Fibroblast of skin of right quadriceps (primary cell): ENCODE measurements around the gene ACADS.
A peak's percentile ranks its signal among the peaks of the same experiment; 100 is the strongest.

Experiments used
- DNase-seq: peaks from one replicate; pipeline ENCODE4 v3.0.0-alpha.2; 2013

Gene ACADS

GRCh38 chr12:120725659-120726509 is at the start of gene ACADS:
Gene ACADS (plus strand): TSS chr12:120725826. CDS start chr12:120725886, 60 bp downstream.
- peak; percentile 78 for DNase-seq

DNA sequence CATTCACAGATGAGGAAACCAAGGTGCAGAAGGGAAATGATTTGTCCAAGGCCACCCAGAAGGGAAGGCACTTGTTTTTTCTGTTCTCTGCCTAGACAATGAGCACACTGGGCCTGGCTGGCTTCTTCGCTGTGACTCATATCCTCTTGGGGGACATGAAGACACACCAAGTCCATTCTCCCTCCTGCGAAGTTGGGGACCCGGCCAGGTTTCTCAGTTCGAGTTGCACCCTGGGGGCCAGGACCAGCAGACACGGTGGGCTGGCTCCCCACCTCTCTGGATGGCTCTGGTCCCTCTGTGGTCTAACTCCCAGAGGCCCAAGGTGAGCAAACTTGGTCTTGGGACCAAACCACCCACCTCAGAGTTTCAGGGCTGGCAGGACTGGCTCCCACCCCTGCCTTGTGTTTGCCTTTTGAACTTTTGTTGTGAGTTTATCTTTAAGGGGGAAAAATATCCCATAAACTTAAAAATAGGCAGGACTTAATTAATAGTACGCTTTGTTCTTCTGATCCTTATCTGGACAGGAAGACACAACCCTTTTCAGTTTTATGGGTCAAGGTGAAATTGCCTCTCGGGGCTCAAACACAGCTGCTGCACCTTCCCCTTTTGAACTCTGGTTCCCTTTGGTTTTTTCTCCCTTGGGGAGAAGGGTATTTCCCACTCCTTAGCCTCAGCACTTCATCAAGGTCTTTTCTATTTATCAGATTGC is 47.7 kb upstream of the ACADS start:
- DNase-seq, result peak; percentile 32

DNA sequence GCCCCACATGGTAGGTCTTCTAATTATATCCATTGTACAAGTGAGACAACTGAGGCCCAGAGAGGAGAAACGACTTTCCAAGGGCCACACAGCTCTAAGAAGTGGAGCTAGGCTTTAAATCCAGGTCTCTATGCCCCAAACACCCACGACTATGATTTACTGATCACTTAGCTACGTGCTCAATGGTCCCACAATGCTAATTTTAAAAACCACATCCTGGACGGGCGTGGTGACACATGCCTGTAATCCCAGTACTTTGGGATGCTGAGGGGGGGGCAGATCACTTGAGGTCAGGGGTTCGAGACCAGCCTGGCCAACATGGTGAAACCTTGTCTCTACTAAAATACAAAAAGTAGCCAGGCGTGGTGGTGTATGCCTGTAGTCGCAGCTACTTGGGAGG is 47.1 kb upstream of the ACADS start:
- DNase-seq, result peak; percentile 10

DNA sequence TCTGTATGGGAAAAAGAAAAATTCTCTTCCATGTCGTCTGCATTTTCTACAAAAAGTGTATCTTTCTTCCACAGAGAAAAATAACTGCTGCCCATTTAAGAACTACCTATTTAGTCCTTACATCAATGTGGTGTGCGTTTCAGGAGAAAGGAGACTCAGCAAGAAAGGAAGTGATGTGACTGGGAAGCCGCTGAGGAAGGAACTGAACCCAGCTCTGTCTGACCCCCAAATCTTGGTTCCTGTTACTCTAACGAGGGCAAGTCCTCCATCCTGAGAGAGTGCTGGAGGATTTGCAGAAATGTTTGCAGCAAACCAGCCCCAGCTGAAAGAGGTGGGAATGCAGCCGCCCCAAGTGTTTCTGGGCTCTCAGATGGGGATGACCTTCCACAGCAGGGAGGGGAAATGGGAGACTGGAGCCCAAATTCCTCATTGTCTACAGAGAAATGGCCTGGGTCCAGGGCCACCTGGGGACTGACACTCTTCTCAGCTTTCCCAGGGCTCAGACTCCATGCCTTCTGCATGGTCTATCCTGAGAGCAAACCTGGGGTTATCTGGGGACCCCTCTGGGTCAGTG is 45.4 kb upstream of the ACADS start:
- no peak for DNase-seq

GRCh38 chr12:120684523-120684932 is 41.1 kb upstream of the ACADS start:
- peak; percentile 19 for DNase-seq

GRCh38 chr12:120685522-120685921 is 40.1 kb upstream of the ACADS start:
- no peak for DNase-seq

DNA sequence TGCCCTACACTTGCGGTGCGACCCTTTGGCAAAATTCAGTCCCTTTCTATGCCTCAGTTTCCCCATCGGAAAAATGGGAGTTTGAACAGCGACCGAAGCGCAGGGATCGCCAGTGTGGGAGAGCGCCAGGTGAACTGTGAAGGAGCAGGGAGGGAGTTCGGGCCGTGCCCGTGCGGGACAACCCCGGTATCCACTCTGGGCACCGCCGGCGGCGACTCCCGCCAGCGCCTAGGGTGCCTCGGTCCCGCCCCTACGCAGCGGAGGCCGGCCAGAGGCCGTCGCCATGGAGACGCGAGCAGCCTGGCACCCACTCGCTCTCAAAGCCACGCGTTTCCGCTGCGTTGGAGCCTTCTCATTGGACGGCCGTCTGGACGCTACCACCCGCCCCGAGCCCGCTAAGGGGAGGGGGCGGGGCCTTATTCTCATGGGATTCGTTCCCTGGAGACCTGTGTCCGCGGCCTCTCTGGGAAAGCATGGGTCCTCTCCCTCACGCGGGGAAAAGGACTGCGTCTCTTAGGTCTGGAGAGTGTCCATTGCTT is 39.4 kb upstream of the ACADS start:
- peak; percentile 97 for DNase-seq

DNA sequence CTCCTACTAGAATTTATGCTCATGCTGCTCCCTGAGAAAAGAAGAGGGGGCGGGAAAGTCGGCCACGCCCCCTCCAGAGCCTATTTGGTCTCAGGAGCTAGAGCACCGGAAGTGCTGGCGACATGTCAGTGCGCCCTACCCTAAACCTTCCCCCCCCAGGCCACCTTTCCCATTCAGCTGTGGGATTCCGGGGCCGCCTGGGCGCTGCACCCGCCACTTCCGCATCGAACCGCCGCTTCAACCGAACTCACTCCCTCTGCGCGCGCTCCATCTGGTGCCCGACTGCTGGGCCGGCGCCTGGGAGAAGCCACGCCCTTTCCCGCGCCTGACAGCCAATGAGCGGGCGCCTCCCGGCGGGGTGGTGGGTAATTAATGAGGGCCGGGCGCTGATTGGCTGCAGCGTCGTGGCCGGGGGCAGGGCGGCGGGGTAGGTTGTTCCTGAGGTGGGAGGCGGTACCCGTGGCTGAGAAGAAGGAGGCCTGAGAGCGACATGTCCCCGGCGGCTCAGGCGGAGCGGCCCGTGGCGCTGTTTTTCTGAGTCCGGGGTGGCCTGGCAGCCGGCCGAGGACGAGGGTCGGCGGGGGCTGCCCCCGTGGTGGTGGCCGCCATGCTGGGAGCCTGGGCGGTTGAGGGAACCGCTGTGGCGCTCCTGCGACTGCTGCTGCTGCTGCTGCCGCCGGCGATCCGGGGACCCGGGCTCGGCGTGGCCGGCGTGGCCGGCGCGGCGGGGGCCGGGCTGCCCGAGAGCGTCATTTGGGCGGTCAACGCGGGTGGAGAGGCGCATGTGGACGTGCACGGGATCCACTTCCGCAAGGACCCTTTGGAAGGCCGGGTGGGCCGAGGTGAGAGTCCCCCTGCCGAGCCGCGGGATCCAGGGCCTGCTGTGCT is 38.7 kb upstream of the ACADS start, which contains the start of gene MLEC:
MLEC (plus strand) TSS at position 460 of the 888 bp plus-strand sequence; CDS start at position 608, 148 bp downstream.
- peak; percentile 99 for DNase-seq

DNA sequence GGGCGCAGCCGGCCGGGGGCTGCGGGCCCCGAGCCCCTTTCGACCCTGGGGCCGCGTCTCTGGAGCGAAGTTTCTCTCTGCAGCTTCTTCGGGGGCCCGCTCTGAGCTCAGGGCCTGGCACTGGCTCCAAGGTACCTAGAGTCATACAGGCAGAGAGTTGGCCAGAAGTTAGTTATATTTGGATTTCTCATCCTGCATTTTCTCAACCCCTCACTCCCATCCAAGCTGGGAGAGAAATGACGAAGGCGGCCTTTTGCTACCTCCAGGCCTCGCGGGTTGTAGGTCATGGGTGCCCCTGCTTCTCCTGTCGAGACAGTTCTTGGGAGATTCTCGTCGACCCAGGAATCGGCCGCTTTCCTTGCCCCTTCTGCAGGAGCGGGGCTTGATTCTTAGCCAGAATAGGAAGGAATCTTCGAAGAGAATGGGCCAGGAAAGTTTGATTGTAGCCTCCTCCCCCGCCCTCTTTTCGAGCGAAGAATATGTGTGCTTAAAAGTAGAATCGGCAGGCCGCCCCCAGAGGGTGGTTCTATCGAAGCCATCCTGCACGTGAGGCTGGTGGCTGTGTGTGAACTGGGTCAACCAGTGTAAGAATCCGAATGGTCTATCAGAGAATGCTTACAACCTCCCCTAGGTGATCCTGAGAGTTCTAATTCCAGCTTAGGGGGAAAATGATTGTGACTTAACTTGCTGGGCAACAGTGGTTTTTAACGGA is 37.9 kb upstream of the ACADS start:
- peak; percentile 11 for DNase-seq

DNA sequence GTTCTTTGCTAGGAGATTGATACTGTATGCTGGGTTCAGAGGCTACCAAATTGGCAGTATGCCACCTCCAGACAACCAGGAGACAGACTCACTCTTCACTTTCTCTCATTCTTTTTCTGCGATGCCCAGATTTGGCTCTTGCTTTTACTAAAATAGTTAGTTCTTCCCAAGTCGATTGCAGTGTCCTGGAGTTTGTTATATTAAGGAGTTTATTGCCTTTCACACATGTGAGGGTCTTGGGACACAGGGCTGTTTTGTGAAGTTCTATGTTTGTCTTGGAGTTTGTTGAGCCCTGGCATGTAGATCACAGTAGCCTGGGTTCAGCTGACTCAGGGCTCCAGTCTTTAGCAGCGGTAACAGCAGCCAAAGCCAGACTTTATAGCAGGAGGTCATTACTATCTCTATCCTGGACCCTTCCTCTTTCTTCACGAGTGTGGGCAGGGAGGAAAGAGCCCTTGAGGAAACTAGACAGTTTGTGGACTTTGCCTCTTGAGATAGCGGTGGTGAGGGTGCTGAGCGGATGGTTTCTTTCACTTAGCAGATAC is 37.0 kb upstream of the ACADS start:
- peak; percentile 17 for DNase-seq

GRCh38 chr12:120689397-120690082 is 36.1 kb upstream of the ACADS start:
- DNase-seq, result no peak

DNA sequence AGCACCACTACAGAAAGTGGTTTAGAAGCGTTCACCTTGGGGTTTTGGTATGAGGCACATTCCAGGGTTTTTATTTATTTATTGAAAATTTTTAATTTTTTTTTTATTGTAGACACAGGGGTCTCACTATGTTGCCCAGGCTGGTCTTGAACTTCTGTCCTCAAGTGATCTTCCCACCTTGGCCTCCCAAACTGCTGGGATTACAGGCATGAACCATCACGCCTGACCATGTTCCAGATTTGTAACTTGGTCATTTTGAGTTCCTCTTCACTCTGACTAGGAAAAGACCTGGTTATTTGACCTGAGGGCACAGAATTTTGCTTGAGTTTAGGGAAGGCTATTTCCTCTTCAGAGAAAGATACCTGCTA is 35.6 kb upstream of the ACADS start:
- DNase-seq, result no peak

- no peak for DNase-seq
These were observed 34.6 kb upstream of the ACADS start for GRCh38 chr12:120690978-120691377.

- DNase-seq, result peak; percentile 22
These were observed 33.0 kb upstream of the ACADS start for GRCh38 chr12:120692524-120693033.

- no peak for DNase-seq
These were observed 31.8 kb upstream of the ACADS start for GRCh38 chr12:120693848-120694247.

- DNase-seq, result no peak
These were observed 29.0 kb upstream of the ACADS start for GRCh38 chr12:120696626-120697025.

GRCh38 chr12:120697344-120697743 is 28.3 kb upstream of the ACADS start:
- no peak for DNase-seq

GRCh38 chr12:120698665-120699064 is 27.0 kb upstream of the ACADS start:
- no peak for DNase-seq

- no peak for DNase-seq
These were observed 26.1 kb upstream of the ACADS start for GRCh38 chr12:120699553-120699952.

DNA sequence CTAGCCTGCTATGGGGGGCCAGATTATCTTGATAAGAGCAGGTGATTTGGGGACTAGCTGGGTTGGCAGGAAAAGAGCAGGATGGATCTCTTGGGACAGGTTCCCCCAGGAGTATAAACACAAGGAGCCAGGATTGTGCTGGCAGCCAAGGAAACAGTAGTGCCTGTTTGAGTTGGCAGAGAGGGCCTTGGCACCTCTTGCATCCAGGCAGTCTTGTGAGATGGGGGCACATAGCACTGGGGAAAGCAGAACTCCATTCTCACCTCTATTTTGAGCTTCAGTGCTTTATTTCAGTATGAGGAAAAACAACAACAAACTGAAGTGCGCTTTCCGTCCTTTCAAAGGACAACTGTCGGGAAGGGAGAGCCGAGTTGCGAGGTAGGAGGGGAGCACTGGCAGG is 24.7 kb upstream of the ACADS start:
- DNase-seq, result no peak

GRCh38 chr12:120702637-120703036 is 23.0 kb upstream of the ACADS start:
- no peak for DNase-seq
